CD4-positive, alpha-beta T cell treated with Interleukin-10 for 1 hour (primary cell): ENCODE measurements around the gene SLC17A7.
"Not testable (repeated sequence)": the region's sequence is repeated elsewhere in the genome, so short reads cannot be mapped to it uniquely, and the experiment has no call there.

Experiments
- DNase-seq: peaks from one replicate; pipeline ENCODE4 v3.0.0-alpha.2; 2020

Gene SLC17A7

GRCh38 chr19:49469828-49470614 lies 28.7 kb upstream of the SLC17A7 start:
- DNase-seq = peak; percentile 94

GRCh38 chr19:49468746-49469447 lies 27.6 kb upstream of the SLC17A7 start:
- peak; percentile 98 for DNase-seq

DNA sequence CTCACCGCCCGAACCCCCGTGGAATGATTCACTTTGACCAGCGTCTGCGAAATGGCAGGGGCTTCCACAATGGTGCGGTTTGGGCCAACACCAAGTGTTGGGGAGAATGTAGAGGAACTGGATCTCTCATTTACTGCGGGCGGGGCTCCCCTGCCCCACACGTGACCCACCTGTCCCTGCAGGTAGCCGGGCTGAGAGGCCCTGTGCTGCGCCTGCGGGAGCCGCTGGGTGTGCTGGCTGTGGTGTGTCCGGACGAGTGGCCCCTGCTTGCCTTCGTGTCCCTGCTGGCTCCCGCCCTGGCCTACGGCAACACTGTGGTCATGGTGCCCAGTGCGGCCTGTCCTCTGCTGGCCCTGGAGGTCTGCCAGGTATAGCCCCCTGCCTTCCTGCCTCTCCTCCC lies 26.9 kb upstream of the SLC17A7 start:
- DNase-seq = no peak

- no peak for DNase-seq
These were observed 24.0 kb upstream of the SLC17A7 start for GRCh38 chr19:49465371-49465770.

- no peak for DNase-seq
These were observed 22.8 kb upstream of the SLC17A7 start for GRCh38 chr19:49463960-49464740.

DNA sequence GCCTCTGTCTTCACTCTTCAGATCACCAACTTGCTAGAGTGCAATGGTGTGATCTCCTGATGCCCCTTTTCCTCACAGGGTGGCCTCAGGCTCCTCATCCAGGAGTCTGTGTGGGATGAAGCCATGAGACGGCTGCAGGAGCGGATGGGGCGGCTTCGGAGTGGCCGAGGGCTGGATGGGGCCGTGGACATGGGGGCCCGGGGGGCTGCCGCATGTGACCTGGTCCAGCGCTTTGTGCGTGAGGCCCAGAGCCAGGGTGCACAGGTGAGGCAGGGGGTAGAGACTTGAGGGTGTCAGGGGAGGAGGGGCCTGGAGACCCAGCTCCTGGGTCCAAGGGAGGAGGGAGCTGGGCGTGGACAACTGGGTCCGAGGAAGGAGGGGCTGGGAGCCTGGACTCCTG lies 21.2 kb upstream of the SLC17A7 start:
- no peak for DNase-seq

DNA sequence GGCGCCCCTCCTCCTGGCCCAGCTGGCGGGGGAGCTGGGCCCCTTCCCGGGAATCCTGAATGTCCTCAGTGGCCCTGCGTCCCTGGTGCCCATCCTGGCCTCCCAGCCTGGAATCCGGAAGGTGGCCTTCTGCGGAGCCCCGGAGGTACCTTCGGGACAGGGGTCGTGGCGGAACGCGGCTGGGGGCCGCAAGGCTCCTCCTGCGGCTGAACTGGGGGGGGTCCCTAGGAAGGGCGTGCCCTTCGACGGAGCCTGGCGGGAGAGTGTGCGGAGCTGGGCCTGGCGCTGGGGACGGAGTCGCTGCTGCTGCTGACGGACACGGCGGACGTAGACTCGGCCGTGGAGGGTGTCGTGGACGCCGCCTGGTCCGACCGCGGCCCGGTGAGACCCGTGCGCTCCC lies 20.3 kb upstream of the SLC17A7 start:
- no peak for DNase-seq

DNA sequence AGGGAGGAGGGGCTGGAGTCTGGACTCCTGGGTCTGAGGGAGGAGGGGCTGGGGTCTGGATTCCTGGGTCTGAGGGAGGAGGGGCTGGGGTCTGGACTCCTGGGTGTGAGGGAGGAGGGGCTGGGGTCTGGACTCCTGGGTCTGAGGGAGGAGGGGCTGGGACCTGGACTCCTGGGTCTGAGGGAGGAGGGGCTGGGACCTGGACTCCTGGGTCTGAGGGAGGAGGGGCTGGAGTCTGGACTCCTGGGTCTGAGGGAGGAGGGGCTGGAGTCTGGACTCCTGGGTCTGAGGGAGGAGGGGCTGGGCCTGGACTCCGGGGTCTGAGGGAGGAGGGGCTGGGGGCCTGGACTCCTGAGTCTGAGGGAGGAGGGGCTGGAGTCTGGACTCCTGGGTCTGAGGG lies 19.8 kb upstream of the SLC17A7 start:
- not testable (repeated sequence) for DNase-seq

DNA sequence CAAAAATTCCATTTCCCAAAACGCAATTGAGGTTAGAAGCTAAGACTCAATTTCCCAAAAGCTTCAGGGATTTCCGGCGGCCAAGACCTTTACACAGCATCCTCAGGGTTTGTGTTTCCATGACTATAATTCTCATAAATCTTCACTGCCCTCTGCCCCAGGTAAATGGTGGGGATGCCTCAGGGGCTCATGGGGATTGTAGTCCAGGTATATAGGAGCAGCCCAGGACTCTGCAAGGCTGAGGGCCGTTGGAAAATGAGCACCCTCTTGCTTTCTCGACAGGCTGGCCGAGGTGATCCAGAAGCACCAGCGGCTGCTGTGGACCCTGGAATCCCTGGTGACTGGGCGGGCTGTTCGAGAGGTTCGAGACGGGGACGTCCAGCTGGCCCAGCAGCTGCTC lies 18.1 kb upstream of the SLC17A7 start:
- no peak for DNase-seq

DNA sequence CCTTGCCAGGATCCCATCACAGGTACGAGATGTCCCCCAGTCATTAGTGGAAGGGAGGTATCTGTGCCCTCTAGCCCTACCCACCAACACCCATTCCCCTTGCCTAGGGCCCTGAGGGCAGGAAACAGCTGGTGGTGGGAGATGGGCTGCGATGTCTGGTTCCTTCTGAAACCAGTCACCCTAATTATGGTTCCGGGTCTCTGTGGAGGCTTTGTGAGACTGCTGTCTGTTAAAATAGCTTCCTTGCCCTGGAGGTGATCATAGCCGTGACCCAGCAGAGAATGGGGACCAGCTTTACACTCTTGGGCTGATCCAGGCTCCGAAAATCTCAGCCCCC lies 17.2 kb upstream of the SLC17A7 start:
- no peak for DNase-seq

GRCh38 chr19:49456326-49456725 lies 15.0 kb upstream of the SLC17A7 start:
- DNase-seq = no peak

DNA sequence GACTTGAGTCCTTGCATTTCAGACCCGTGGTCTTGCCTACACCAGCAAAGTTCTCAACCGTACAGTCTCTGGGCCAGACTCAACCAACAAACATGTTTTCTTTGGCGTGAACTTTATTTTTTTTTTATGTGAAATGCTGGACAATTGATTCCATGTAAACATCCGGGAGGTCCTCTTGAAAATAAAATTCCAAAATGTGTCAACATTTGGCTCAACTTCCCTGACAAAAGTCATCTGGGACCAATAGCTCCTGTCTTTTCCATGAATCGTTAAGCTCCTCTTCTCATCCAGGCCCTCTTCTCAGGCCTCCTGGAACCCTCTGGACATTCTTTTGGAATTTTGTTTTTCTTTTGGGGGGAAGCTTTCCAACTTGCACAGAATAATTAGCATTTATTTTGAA lies 14.4 kb upstream of the SLC17A7 start:
- no peak for DNase-seq

- DNase-seq = peak; percentile 51
These were observed 12.5 kb upstream of the SLC17A7 start for GRCh38 chr19:49453757-49454240.

GRCh38 chr19:49453013-49453756 lies 11.9 kb upstream of the SLC17A7 start, which contains the start of gene ALDH16A1:
ALDH16A1 (plus strand) TSS chr19:49453225; CDS start chr19:49453332, 107 bp downstream.
- peak; percentile 98 for DNase-seq

GRCh38 chr19:49451430-49452181 lies 10.3 kb upstream of the SLC17A7 start, which contains the start of gene PIH1D1:
PIH1D1 (minus strand) TSS chr19:49451814; CDS start chr19:49451574, 240 bp downstream.
- peak; percentile 98 for DNase-seq

DNA sequence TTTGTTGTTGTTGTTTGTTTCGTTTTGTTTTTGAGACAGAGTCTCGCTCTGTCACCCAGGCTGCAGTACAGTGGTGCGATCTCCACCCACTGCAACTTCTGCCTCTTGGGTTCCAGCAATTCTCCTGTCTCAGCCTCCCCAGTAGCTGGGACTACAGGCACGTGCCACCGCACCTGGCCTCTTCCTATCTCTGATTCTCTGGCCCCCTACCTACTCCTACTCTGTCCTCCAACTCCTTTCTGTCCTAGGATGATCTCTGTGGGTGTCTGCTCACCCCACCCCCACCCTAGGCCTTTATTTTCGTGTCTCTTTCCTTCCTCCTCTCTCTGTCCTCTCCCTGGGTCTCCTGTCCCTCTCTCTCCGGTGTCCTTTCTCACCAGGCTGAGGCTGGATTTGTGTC lies 9.1 kb upstream of the SLC17A7 start:
- DNase-seq = no peak

- no peak for DNase-seq
These were observed 7.1 kb upstream of the SLC17A7 start for GRCh38 chr19:49448432-49448786.

DNA sequence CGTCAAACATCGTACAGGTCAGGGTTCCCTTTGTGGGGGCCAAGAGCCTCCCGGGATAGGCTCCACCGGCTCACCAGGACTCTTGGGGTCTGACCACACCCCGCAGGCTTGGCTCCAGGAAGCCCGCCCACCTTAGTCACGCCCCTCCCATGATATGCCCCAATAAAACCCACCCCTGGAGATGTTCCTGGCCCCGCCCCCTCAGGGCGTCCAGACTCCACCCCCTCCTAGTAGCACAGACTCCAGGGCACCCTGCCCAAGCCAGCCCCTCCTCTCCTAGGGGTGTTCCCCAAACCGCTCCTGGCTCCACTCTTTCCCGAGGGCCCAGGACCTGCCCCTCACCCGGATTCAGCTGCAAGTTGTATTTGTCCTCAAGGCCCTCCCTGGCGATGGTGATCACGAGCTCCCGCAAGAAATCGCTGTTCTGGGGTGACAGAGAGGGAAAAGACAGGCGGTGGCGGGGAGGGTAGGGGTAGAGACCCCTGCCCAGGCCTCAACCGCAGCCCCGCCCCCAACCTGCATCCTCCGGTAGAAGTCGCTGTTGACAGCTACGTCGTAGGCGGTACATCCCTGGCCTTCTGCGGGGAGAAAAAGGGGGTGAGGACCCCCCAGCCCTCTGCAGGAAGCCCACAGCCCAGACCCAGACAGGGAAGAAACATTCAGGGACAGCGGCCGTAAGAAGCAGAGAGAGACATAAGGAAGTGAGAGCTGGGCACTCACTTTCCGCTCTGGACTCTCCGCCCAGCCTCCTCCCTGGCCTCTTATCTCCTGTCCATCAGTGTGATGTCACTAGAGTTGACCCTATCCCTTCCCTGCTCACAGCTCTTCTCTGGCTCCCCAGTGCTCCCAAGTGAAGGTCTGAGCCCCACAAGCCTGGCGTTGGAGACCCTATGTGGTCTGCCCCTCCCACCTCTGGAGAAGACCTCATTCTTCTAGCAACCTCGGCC lies 6.4 kb upstream of the SLC17A7 start:
- DNase-seq = no peak

DNA sequence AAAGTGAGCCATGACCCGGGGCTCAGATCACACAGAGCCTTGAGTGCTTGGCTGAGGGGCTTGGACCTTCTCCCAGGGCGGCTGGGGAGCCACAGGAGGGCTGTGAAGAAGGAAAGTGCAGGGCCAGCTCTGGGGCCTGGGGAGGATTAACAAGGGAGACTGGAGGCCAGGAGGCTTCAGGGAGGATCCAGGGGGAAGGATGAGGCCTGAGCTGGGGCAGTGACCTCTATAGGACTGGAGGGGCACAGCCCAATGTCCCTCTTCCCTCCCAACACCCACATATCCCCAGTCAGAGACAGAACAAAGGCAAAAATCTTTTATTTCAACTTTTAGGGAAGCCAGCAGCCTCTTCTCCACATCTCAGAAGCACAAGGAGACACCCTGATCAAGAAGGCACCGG lies 4.7 kb upstream of the SLC17A7 start:
- no peak for DNase-seq

DNA sequence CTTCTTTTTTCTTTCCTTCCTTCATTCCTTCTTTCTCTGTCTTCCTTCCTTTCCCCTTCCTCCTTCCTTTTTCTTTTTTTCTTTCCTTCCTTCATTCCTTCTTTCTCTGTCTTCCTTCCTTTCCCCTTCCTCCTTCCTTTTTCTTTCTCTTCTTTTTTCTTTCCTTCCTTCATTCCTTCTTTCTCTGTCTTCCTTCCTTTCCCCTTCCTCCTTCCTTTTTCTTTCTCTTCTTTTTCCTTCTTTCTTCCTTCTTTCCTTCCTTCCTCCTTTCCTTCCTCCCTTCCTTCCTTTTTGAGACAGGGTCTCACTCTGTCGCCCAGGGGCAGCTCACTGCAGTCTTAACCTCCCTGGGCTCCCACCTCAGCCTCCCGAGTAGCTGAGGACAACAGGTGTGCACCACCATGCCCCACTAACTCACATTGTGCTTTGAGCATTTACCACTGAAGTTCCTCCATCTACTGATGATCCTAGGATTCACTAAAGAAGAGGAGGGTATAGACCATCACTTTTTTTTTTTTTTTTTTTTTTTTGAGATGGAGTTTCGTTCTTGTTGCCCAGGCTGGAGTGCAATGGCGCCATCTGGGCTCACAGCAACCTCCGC lies 2.9 kb upstream of the SLC17A7 start:
- DNase-seq = not testable (repeated sequence)
